NOMO-1 treated with dmso at 0.1 percent for 144 hours (cell line): Measurements from ENCODE around the gene TBC1D9.
"Not testable (repeated sequence)": the region's sequence is repeated elsewhere in the genome, so short reads cannot be mapped to it uniquely, and the experiment has no call there.

Experiments used
- DNase-seq: peaks from one replicate; lab custom pipeline; 2025; ENCODE audit not compliant: unreplicated experiment; lab: John Stamatoyannopoulos, UW

Gene TBC1D9

DNA sequence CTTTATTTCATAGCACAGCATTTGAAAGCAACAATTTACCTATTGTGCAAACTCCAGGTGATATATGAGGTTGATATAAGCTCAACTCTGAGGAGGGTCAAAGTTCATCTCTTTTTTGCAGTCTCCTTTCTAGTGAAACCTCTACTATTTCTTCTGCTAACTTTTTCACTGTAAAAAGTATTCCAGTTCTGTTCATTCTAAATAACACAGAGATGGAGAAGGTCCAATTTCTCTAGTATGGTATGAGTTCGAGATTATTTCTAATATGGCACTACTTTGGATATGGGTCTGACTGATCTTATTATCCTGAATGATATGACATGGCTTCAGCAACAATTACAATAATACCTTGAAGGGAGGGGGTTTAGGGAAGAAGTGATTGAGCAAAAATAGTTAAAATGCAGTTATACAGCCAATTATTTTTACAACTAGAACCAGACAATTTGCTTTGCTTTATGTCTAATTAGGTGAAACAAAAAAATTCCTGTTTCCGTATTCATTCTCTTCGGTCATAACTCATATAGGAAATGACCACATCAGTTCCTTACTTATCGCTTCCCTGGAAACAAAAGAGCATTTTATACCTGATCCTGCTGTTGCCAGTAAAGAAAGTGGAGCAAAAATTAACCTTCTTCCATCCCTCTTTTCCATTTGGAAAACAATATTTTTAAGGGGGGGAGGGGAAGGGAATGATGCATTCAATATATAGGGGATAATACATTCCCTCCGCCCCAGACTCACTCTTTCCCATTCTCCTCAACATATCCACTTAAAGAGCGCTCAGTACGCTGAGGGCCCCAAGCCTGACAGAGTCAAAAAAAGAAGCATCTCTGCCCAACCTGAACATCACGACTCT, 1.0 kb downstream of the TBC1D9 start:
- no peak for DNase-seq

DNA sequence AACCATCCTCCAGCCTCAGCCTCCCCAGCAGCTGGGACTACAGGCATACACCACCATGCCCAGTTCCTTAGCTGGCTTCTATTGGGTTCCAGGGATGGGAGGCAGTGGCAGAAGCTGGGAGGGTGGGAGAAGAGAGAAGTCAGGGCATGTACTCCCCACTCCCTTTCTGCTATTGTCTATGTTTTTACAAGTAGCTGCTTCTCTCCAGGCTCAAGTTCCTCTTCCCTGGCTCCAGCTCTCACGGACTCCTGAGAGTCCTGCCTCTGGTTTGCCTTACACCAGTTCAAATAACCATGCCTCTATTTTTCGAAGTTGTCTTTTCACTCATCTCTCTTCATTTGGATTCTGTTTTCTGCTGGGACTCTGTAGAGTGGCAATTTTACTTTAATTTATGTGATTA, 2.9 kb downstream of the TBC1D9 start:
- no peak for DNase-seq

DNA sequence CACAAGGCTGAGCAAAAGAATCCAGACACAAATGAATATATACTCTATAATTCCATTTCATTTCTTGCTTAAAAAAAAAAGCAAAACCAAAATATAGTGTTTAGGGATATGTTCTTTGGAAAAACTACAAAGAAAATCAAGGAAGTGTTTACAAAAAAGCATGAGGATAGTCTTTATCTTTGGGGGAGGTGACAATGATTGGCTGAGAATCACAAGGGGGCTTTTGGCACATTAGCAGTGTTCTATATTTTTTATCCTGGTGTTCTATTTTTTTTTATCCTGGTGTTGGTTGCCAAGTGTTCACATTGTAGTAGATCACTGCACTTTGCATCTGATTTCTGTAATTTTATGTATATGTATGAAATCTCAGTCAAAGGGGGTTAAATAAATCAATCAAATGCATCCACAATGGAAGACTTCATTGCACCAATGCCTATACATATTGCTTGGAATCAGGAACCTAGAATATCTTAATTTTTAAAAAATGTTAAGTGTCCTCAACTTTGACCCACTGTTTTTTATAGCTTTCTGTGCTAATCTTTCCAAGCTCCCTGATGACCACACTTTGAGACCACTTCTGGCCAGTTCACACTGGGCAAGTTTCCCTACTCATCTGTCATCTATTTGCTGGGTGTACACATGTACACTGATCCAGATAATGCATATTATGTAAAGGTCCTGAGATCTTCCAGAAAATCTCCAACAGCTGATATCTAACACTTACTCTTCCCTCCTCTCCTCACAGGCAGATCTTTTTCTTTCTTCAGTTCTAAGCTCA, 3.7 kb downstream of the TBC1D9 start:
- DNase-seq = no peak

DNA sequence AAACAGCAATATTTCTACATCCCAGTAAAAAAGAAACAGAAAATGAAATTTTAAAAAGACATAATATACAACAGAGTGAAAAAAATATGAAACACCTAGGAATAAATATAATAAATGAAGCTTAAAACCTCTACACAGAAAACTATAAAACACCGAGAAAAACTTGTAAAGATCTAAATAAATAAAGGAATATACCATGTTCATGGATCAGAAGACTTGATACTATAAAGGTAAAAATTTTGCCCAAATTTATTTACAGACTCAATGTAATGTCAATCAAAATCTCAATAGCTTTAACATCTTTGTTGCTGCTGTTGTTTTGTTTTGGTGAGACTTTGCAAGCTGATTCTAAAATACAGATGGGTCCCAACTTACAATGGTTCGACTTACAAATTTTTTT, 5.7 kb downstream of the TBC1D9 start:
- no peak for DNase-seq

DNA sequence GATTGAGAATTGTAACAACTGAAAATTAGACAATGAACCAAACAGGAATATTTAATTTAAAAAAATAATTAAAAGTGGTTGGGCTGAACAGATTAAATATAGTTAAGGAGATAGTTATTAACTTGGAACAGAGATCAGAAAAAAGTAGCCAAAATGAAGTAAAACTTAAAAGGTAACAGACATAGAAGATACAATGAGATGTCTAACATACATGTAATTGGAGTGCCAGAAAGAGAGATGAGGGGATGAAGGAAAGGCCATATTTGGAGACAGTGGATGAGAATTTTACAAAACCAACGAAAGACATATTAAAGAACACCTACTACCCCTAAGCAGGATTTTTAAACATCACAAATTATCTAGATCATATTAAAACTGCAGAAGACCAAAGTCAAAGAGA, 8.0 kb downstream of the TBC1D9 start:
- DNase-seq = no peak

DNA sequence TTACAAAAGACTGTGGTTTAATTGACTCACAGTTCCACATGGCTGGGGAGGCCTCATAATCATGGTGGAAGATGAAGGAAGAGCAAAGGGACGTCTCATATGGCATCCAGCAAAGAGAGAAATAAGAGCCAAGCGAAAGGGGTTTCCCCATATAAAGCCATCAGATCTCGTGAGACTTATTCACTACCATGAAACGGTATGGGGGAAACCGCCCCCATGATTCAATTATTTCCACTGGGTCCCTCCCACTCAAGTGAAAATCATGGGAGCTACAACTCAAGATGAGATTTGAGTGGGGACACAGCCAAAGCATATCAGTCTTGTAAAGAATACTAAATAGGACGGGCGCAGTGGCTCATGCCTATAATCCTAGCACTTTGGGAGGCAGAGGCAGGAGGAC, 9.6 kb downstream of the TBC1D9 start:
- not testable (repeated sequence) for DNase-seq

DNA sequence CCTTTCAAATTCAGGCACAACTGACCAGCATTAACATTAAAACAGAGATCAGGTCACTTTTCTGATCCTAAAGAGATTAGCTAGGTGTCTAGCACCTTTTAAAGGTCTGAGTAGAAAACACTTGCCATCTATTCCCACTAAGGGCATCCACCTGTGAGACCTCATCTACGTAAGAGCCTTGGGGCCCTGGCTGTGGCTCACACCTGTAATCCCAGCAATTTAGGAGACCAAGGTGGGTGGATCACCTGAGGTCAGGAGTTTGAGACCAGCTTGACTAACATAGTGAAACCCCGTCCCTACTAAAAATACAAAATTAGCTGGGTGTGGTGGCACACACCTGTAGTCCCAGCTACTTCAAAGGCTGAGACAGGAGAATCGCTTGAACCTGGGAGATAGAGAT, 11.8 kb downstream of the TBC1D9 start:
- no peak for DNase-seq

DNA sequence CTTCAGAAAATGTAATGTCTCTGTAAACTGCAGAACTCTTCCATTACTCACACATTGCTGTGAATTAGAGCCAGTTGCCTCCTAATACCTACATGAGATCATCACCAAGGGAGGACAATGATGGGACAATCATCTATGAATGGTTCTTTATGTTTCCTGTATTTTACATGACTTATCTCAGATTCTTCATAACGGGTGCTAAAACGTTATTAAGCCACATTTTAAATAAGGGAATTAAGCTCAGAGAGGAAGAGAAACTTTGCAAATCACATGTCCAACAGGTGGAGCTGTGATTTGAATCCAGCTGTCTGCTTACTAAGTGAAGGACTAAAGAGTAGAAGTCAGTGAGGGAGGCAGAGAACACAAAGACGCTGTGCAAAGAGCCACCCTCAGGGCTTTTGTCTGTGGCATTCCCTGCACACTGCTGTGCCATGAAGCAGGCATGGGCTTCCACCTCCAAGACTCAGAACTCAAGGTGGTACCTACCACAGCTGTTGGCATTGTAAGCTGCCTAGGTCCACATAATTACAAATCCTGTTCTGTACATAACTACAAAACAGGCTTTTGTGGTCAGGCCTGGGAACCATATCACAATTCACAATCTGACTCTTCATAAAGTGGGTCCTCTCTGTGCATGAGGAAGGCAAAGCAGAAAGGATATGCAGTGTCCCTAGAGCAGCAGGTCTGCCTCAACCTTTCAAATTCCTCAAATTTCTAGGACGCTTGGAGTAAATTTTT, 12.8 kb downstream of the TBC1D9 start:
- DNase-seq = peak; percentile 30

DNA sequence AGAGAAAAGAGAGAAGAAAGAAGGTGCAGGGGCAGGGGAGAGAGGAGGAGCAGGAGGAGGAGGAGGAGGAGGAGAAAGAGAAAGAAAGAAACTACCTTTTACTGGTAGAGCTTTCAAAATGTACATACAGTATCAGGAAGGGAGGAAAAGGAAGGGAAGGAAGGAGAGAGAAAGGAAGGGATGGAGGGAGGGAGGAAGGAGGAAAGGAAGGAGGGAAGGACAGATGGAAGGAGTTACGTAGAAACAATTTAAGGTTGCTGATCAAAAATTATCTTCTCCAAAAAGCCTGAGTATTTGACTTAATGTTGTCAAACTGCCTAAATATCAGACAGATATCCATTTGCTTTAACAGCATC, 13.4 kb downstream of the TBC1D9 start:
- DNase-seq = no peak

DNA sequence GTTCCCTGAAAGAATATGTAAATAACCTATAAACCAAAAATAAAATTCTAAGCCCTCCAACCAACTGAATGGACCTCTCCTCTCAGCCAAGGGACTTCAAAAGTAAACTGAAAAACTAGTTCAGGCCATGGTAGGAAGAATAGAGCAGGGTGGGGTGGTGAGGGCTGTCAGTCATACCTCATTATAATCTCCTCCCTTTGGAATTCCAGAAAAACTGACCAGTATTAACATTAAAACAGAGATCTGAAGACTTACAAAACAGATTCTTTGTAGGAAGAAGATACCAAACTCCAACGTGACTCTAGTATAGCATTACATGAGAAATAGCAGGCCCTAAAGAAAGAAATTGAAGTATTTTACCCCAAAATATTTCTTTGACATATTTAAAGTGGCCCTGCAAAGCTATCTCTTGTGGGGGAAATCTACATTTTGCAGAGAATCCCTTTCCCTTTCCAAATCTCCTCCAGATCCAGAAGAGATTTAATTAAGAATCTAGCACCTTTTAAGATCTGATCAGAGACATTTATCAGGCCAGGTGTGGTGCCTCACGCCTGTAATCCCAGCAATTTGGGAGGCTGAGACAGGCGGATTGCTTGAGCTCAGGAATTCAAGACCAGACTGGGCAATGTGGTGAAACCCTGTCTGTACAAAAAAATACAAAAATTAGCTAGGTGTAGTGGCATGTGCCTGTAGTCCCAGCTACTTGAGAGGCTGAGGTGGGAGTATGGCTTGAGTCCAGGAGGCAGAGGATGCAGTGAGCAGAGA, 15.1 kb downstream of the TBC1D9 start:
- no peak for DNase-seq

DNA sequence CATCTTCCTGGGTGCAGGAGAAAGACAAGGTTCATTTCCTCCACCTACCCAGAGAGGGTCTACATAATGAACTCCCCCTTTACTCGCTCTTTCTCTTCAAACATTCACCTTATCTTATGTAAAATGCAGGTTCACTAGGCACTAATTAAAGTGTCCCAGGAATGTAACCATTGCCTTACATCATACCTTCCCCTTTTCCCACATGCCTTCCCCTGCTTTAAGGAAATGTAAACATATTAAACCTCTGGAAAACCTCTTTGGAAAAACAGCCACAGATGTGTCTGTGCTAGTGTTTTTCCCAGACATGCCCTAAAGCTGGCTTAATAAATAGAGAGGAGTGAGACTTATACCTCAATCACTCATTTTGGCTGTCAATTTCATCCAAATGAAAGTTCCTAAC, 15.8 kb downstream of the TBC1D9 start:
- no peak for DNase-seq

DNA sequence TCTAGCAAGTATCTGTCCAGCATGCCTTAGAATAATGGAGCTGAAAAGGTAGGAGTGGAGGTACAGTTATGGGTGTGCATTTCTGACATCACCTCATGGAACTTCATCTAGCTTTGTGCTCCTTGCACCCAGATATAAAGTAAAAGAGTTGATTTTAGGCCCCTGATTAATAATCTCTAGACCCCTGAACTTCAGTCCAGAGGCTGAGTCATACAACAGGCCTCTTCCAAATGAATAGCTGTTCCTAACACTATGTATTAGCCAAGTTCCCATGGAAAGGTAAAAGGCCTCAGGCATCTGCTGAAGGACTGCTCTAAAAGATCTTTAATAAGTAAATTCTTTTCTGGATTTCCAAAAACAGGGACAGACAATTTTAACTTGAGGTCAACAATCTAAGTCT, 16.2 kb downstream of the TBC1D9 start:
- DNase-seq = no peak

DNA sequence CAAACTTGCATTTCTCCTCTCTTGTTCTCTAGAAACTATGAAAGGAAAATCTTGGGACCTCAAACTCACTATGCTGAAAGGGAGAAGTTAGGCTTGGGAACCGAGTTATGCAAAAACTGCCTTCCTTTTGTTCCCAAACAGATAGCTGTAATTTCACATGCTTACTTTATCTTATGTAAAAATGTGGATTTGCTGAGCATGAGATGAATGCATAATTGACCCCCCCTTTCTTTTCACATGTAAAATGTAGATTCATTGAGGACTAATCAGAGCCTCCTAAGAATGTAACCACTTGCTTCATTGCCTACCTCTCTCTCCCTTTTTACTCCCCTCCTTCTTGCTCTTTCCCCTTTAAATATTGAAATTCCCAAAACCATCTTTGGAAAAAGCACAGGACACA, 18.0 kb downstream of the TBC1D9 start:
- no peak for DNase-seq

DNA sequence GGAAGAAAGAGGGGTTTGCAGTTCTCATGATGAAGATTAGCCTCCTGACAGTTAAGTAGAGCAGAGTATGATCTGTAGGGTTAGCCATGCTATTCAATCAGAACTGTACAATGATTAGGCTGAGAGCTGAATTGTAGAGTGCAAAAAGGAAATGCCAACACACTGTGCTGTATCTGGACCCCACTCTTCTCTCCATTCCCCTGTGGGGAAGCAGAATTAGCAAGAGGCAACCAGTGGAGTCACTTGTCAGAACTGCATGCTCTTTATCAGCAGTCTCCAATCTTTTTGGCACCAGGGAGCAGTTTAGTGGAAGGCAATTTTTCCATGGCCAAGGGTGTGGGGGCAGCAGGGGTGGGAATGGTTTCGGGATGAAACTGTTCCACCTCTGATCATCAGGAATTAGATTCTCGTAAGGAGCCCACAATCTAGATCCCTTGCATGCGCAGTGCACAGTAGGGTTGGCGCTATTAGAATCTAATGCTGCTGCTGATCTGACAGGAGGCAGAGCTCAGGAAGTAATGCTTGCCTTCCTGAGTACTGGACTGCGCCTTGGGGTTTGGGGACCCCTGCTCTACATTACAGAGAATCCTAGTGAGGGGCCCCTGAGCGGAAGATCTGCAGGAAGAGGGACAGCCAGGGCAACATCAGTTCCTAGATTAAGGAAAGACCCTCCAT, 19.4 kb downstream of the TBC1D9 start:
- DNase-seq = no peak

DNA sequence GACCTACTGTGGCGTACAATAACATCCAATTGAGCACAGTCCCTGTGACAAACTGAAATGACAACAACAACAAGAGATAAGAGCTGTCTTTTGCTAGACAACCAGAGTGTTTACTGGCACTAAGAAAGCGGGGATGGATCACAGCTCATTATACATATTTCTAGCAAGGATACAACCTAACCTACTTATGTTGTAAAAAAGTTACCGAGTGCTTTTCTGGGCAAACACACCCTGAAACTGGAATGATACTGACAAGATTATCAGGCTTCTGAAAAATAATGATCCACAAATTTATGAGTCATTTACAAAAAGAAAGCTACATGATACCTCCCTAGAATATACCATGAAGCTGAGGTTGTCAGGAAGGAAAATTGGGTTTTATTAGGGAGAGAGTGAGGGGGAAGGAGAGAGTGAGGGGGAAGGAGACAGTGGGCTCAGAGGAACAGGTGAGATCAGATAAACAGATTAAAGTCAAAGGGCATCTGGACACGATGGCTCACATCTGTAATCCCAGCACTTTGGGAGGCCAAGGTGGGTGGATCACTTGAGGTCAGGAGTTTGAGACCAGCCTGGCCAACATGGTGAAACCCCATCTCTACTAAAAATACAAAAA, 20.3 kb downstream of the TBC1D9 start:
- no peak for DNase-seq

DNA sequence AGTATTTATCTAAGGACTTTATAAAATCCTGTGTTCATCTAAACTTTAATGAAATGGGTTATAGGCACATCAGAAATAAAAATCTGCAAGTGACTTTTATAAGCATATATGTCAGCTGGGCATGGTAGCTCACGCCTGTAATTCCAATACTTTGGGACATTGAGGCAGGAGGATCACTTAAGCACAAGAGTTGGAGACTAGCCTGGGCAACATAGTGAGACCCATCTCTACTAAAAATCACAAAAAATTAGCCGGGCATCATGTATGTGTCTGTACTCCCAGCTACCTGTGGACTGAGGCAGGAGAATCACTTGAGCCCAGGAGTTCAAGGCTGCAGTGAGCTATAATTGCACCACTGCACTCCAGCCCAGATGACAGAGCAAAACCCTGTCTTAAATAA, 20.9 kb downstream of the TBC1D9 start:
- DNase-seq = no peak

DNA sequence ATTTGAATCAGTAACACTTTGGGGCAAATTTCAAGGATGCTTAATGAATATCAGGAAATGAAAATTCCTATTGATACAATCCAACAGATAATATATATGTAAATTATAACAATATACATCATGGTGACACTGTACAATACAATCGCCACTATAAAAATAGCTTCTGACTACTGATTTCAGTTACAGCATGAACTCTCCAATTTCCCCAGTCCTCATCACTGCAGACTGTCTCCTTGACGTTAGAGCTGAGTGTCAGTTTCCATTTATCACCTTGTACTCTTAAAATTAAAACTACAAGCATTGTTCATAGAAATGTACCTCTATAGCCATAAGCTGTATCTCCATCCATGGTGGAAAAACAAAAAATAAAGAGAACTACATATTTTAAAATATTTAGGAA, 23.4 kb downstream of the TBC1D9 start:
- DNase-seq = no peak

DNA sequence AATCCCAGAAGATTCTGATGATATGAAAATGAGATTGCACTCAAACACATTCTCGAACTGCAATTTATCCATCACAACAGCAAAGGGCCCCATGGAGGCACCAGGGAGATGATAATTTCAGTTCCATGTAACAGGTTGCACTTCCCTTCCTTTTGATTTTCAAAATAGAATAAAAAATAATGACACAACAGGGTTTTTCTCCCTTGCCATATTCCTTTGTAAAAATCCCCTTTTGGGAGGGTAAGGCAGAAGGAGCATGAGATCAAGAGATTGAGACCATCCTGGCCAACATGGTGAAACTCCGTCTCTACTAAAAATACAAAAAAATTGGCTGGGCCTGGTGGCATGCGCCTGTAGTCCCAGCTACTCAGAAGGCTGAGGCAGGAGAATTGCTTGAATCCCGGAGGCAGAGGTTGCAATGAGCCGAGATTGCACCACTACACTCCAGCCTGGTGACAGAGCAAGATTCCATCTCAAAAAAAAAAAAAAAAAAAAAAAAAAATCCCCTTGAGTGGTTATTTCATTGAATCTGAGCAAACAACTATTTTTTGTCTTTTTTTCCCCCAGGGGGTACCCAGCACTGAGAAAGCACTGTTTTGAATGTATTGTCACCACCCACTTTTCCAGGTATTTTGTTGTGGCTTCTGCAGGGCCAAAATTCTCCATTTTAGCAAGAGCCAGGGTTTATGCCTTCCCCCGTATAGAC, 26.7 kb downstream of the TBC1D9 start:
- DNase-seq = no peak

DNA sequence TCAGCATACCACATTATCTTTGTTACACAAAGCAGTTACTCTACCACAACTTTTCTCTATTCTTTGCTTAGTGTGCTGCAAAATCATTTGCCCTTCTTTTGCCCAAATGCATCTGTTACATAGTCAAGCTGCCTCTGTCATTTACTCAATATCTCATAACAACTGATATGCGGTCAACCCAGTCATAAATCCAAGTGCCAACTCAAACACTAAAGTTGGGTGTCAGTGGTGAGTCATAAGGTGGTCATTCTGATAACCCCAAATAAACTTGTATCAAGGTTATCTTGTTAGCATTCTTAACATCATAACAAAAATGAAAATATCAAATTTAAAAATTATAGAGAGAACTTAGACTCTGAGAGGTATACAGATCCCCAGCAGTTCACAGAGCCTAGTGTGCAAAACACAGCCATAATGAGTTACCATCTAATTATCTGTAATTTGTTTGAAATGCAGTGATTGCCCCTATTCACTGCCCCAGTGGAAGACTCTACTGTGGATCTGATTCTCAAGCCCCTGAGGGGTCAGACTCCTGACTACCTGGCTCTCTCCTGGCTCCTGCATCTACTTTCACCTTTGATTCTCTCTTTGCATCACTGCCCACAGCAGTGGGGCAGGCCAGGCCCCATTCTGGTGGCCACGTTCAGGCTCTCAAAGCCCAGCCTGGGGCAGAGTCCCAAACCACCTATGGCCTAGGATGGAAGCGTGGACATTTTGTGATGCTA, 29.2 kb downstream of the TBC1D9 start:
- DNase-seq = no peak
